WTC11 (cell line): ENCODE measurements around the gene TTC1.

ENCODE experiments used
- ATF3 ChIP-seq: sonication (generic); formaldehyde crosslinking; conservative IDR thresholded peaks from 2 replicates; pipeline ENCODE4 v1.8.1; 2022; ENCODE audit warnings: mild to moderate bottlenecking, missing genetic modification reagents
- ATF6 ChIP-seq: sonication (generic); formaldehyde crosslinking; IDR thresholded peaks from 2 replicates; pipeline ENCODE4 v1.8.1; 2023; ENCODE audit warnings: mild to moderate bottlenecking, missing genetic modification reagents
- E2F1 ChIP-seq: sonication (generic); formaldehyde crosslinking; IDR thresholded peaks from 2 replicates; pipeline ENCODE4 v1.8.0; 2022; ENCODE audit warnings: mild to moderate bottlenecking, missing genetic modification reagents
- FOXP1 ChIP-seq: sonication (generic); formaldehyde crosslinking; IDR thresholded peaks from 2 replicates; pipeline ENCODE4 v1.8.0; 2022; ENCODE audit warnings: missing genetic modification reagents, mild to moderate bottlenecking, moderate library complexity, borderline replicate concordance
- HMGA2 ChIP-seq: fragments of 250-450 bp; sonication (Bioruptor Pico); IDR thresholded peaks from 2 replicates; pipeline ENCODE4 v1.4.0; 2021; ENCODE audit warnings: mild to moderate bottlenecking, moderate library complexity
- NFYB ChIP-seq: sonication (generic); formaldehyde crosslinking; conservative IDR thresholded peaks from 2 replicates; pipeline ENCODE4 v1.8.0; 2022; ENCODE audit warnings: low read depth, missing genetic modification reagents
- RELA ChIP-seq: sonication (generic); formaldehyde crosslinking; IDR thresholded peaks from 2 replicates; pipeline ENCODE4 v1.8.1; 2022; ENCODE audit warnings: missing genetic modification reagents, mild to moderate bottlenecking, borderline replicate concordance
- SP1 ChIP-seq: sonication (generic); formaldehyde crosslinking; conservative IDR thresholded peaks from 2 replicates; pipeline ENCODE4 v1.8.1; 2022; ENCODE audit warnings: missing genetic modification reagents
- USF2 ChIP-seq: sonication (generic); formaldehyde crosslinking; IDR thresholded peaks from 2 replicates; pipeline ENCODE4 v1.8.1; 2023; ENCODE audit warnings: mild to moderate bottlenecking, missing genetic modification reagents, moderate library complexity
- ZBTB21 ChIP-seq: sonication (generic); formaldehyde crosslinking; IDR thresholded peaks from 2 replicates; pipeline ENCODE4 v1.8.1; 2023; ENCODE audit warnings: mild to moderate bottlenecking, missing genetic modification reagents, borderline replicate concordance
- ZBTB43 ChIP-seq: sonication (generic); formaldehyde crosslinking; IDR thresholded peaks from 2 replicates; pipeline ENCODE4 v1.8.1; 2023; ENCODE audit warnings: mild to moderate bottlenecking, missing genetic modification reagents
- TF ChIP-seq, protein P1 (sequence below): fragments of 200-600 bp; IDR thresholded peaks from 2 replicates; pipeline ENCODE4 v1.8.0; 2022; ENCODE audit warnings: antibody characterized with exemption
- TF ChIP-seq, protein P2 (sequence below): sonication (generic); formaldehyde crosslinking; IDR thresholded peaks from 2 replicates; pipeline ENCODE4 v1.8.1; 2022; ENCODE audit warnings: mild to moderate bottlenecking, moderate library complexity, missing genetic modification reagents

GRCh38 chr5:160020964-160021363 lies 12.0 kb downstream of the TTC1 start:
- no peak for TF ChIP-seq ATF6 (CRISPR knock-in tag)
- no peak for TF ChIP-seq SP1
- TF ChIP-seq, protein P1, sequence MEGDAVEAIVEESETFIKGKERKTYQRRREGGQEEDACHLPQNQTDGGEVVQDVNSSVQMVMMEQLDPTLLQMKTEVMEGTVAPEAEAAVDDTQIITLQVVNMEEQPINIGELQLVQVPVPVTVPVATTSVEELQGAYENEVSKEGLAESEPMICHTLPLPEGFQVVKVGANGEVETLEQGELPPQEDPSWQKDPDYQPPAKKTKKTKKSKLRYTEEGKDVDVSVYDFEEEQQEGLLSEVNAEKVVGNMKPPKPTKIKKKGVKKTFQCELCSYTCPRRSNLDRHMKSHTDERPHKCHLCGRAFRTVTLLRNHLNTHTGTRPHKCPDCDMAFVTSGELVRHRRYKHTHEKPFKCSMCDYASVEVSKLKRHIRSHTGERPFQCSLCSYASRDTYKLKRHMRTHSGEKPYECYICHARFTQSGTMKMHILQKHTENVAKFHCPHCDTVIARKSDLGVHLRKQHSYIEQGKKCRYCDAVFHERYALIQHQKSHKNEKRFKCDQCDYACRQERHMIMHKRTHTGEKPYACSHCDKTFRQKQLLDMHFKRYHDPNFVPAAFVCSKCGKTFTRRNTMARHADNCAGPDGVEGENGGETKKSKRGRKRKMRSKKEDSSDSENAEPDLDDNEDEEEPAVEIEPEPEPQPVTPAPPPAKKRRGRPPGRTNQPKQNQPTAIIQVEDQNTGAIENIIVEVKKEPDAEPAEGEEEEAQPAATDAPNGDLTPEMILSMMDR = no peak
- TF ChIP-seq FOXP1 (CRISPR knock-in tag) = no peak
- no peak for TF ChIP-seq ATF3 (CRISPR knock-in tag)
- no peak for TF ChIP-seq ZBTB21 (CRISPR knock-in tag)
- no peak for TF ChIP-seq RELA (CRISPR knock-in tag)
- TF ChIP-seq USF2 (CRISPR knock-in tag) = no peak
- TF ChIP-seq E2F1 (CRISPR knock-in tag) = no peak
- TF ChIP-seq ZBTB43 (CRISPR knock-in tag) = no peak
- TF ChIP-seq, protein P2, sequence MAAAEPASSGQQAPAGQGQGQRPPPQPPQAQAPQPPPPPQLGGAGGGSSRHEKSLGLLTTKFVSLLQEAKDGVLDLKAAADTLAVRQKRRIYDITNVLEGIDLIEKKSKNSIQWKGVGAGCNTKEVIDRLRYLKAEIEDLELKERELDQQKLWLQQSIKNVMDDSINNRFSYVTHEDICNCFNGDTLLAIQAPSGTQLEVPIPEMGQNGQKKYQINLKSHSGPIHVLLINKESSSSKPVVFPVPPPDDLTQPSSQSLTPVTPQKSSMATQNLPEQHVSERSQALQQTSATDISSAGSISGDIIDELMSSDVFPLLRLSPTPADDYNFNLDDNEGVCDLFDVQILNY (CRISPR knock-in tag) = no peak
- no peak for TF ChIP-seq NFYB
- TF ChIP-seq HMGA2 (CRISPR knock-in tag) = no peak
